C1 segment of cervical spinal cord (tissue), 14 donors: ENCODE data around the gene KLF16.

Experiments
- DNase-seq, 14 donors: peaks; one replicate each; lab custom pipeline; 2025; lab: John Stamatoyannopoulos, UW

Gene KLF16

GRCh38 chr19:1843646-1844394 is 19.6 kb downstream of the KLF16 start:
- no peak for DNase-seq

GRCh38 chr19:1843116-1843515 is 20.3 kb downstream of the KLF16 start:
- no peak for DNase-seq

- DNase-seq: no peak
These were observed 22.0 kb downstream of the KLF16 start for GRCh38 chr19:1841209-1841924.

- DNase-seq: no peak
These were observed 22.8 kb downstream of the KLF16 start for GRCh38 chr19:1840541-1841115.

GRCh38 chr19:1839658-1840540 is 23.5 kb downstream of the KLF16 start:
- DNase-seq: no peak

- DNase-seq: peak in 1 of 14 donors; percentile 24
These were observed 25.7 kb downstream of the KLF16 start for GRCh38 chr19:1837625-1838105.

- DNase-seq: no peak
These were observed 26.2 kb downstream of the KLF16 start for GRCh38 chr19:1837222-1837565.

- no peak for DNase-seq
These were observed 26.7 kb downstream of the KLF16 start for GRCh38 chr19:1836458-1837221.

GRCh38 chr19:1833540-1833939 is 29.8 kb downstream of the KLF16 start:
- peak in 10 of 14 donors; percentile 4 to 78 (median 34) for DNase-seq

- DNase-seq: no peak
These were observed 31.2 kb downstream of the KLF16 start for GRCh38 chr19:1832046-1832663.

GRCh38 chr19:1830978-1831377 is 32.4 kb downstream of the KLF16 start:
- no peak for DNase-seq

GRCh38 chr19:1830568-1830967 is 32.8 kb downstream of the KLF16 start:
- no peak for DNase-seq

- DNase-seq: no peak
These were observed 33.4 kb downstream of the KLF16 start for GRCh38 chr19:1829958-1830357.

- no peak for DNase-seq
These were observed 34.8 kb downstream of the KLF16 start for GRCh38 chr19:1828279-1829238.

- no peak for DNase-seq
These were observed 35.7 kb downstream of the KLF16 start for GRCh38 chr19:1827566-1828278.

- no peak for DNase-seq
These were observed 36.5 kb downstream of the KLF16 start for GRCh38 chr19:1826557-1827521.

- DNase-seq: peak in 12 of 14 donors; percentile 3 to 69 (median 32)
These were observed 37.3 kb downstream of the KLF16 start for GRCh38 chr19:1825909-1826556.
